Measurements from ENCODE around the gene TMEM198.
A peak's percentile ranks its signal among the peaks of the same experiment; 100 is the strongest.

Gene TMEM198

DNA sequence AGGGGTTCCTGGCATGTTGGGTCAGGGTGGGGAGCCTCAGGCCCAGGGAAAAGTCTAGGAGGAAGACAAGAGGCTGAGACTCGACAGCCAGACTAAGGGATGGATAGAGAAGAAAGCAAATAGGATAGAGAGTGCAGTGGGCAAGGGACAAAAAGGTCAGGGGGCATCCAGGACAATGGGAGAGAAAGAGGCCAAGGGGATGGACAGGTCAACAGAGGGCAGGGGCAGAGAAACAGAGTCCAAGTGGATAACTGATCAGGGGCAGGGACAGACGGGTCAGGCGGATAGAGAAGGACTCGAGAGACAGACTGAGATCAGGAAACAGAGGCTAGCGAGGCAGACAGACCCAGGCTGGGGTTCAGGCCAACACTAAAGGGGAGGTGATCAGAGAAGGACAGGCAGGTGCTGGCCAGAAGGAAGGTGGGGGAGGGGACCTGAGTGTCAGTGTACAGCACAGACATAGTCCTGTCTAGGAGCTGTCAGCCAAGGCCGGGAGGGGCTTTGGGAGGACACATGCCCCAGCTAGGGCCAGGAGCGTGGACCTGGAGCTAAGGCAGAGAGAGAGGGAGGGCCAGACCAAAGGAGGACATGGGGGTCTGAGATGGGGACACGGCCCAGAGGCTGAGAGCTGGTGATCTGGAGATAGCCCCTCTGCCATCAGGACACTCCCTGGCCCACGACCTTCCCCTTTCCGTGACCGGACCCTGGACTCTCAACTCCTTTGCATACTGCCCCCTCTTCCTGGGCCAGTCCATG lies 17.3 kb upstream of the TMEM198 start:
- no peak for DNase-seq

DNA sequence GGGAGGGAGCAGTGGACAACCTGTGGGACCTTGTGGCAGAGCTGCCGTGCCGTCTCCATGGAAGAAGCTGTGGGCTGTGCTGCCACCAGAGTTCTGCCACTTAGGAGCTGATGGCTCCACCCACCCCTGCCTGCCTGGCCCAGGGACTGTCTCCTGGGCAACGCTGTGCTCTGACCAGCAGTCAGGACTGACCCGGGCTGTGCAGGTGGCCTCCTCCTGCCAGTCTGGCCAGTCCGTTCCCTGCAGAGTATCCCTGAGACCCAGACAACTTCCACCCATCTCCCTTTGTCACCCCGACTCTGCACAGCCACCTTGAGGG lies 16.8 kb upstream of the TMEM198 start:
- no peak for DNase-seq

DNA sequence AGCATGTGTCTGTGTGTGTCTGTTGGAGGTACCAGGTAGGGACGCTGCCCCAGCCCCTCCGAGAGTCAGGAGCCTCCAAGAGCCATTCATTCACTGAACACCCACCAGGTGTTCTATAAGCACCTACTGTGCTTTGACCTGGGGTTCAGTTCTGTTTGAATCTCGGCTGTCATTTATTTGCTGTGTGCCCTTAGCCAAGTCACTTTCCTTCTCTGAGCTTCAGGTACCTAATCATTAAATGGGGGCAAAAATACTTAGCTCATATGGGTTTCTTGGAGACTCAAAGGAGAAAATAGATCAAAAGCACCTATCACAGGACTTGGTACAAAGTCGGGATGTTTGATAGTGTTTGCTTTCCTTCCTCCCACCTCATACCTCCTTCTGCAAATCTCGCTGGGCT lies 16.4 kb upstream of the TMEM198 start:
- DNase-seq: no peak

DNA sequence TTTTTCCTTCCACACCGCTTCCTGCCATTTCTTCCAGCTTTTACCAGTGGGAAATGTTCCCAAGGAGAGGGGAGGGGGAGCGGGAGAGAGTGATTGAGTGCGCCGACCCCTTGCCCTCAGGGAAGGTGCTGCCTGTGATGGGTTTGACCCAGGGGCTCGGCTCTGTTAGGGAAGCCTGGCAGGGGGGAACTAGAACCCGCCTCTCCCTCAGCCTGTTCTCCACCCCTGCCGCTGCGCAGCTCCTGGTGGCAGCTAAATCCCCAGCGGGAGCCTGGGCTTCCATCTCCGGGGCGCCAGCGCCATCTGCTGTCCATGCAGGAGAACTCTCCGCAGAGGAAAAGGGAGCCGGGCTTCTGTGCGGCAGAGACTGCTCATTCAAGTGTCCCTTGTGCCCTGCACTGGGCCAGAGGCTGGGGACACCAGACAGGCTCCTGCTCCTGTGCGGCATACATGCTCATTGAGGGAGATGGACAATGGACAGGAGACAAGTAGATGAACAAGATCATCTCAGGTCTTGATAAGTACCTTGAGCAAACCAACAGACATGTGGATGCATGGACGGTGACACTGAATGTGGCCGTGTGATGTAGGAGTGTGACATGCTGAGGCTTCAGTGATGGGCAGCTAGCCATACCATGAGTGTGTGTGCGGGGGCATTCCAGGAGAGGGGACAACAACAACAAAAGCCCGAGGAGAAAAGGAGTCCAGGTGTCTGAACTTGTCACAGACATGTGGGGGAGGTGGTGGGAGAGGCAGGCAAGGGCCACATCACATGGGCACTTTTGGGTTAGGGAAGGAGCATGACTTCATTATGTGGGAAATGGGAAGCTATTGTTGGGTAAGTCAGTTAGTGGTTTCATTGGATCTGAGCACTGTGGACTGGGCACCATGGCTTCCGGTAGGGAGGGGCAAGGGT lies 13.5 kb upstream of the TMEM198 start:
- peak; percentile 79 for DNase-seq

DNA sequence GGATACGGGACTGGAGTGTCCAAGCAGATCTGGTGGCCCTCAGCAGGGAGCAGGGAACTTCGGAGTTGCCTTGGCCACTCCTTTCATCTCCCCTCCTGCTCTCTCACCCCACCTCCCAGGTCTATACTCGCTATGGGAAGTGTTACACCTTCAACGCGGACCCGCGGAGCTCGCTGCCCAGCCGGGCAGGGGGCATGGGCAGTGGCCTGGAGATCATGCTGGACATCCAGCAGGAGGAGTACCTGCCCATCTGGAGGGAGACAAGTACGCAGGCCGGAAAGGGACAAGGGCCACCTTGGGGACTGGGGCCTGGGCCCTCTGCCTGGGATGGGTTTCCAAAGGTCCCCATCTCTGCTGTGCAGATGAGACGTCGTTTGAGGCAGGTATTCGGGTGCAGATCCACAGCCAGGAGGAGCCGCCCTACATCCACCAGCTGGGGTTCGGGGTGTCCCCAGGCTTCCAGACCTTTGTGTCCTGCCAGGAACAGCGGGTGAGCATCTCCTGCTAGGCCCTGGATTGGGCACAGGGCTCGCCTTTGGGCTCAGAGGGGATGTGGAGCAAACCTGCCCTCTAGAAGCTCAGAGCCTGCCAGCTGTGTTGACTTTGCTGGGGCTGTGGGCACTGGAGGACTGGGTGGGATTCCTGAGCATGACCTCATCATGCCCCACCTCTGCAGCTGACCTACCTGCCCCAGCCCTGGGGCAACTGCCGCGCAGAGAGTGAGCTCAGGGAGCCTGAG lies 12.0 kb upstream of the TMEM198 start:
- DNase-seq: no peak

DNA sequence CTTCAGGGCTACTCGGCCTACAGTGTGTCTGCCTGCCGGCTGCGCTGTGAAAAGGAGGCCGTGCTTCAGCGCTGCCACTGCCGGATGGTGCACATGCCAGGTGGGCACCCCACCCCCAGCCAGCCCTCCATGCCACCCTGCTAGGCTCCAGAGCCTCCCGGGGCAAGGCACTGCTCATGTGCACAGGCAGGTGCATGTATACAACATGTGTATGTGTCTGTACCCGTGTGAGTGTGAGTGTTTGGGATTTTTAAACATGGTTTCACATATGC lies 11.5 kb upstream of the TMEM198 start:
- DNase-seq: no peak

DNA sequence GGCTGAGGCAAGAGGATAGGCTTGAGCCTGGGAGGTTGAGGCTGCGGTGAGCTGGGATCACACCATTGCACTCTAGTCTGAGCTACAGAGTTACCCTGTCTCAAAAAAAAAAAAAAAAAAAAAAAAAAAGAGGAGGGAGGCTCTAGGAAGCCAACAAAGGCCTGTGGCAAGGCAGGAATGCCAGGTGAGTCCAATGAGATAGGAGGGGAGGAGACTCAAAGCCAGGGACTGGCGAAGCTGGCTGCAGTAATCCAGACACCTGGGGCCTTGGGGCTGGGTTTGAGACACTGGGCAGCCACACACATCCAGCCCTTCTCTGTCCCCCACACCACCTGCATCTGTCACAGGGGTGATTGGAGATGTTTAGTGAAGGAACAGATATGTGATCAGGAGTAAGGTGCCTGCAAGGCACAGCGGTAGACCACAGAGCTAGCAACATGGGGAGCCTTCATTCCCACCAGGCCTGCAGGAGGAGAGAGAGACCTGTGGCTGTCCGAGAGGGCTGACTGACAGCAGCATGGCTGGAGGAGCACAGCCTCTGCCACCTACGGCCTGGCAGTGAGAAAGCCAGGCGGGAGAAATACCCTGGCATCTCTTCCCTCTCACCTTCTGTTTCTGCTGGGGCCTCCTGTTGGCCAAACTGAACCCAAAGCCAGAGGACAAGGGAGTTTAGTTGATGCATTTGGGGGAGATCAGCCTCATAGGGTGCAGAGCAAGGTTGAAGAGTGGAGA lies 9.7 kb upstream of the TMEM198 start:
- no peak for DNase-seq

DNA sequence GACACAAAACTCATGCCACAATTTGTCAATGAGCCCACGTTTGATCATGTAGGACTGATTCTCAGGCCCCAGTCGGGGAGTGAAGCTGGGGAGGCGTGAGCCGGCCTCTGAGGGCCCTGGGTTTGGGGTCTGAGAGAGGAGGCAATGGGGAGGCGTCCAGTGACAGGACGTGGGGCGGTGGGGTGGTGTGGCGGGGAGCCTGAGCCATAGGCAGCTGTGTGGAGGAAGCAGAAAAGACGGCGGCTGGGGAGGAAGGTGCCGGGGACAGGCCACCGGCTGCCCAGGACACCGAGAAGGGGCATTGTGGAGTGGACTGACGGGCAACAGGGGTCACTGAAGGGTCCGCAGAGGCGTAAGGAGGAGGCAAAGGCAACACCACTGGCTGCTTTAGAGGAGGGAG lies 7.4 kb upstream of the TMEM198 start:
- DNase-seq: no peak

DNA sequence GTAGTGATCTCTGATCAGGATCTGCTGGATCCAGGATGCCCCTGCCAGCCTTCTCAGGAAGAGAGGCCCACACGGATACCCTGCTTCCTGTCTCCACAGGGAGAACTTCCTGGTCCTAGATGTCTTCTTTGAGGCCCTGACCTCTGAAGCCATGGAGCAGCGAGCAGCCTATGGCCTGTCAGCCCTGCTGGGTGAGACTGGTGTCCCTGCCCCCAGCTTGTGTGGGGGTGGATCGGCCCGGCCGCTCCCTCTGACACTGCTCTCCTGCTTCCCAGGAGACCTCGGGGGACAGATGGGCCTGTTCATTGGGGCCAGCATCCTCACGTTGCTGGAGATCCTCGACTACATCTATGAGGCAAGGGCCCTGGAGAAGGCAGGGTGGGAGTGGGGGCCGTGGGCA lies 6.9 kb upstream of the TMEM198 start:
- DNase-seq: no peak

DNA sequence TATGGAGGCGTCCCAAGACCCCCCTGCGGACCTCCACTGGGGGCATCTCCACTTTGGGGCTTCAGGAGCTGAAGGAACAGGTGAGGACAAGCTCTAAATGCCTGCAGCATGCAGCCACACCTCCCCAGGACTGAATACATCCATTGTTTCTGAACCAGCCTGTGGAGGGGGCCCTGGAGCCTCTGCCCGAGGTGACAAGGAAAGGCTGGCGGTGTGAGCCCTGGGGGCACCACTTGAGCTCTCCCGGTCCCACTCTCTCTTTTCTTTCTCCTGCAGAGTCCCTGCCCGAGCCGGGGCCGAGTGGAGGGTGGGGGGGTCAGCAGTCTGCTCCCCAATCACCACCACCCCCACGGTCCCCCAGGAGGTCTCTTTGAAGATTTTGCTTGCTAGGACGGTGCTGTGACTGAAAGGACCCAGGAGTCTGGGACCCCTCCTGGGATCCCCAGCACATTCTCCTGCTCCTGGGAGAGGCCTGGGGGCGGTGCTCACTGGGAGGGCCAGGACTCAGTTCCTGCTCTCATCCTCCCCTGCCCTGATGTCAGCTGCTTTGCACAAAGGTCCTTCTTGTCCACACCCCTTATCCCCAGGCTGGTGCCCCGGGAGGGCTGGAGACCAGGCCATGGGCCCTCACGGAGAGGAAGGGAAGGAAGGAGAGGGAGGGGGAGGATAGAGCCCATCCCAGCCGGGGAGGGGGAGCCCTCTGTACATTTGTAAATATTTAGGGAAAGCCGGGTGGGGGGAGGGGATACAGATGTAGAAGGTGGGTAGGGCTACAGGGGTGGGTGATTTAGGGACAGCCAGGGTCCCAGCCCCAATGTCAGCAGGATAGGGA lies 6.0 kb upstream of the TMEM198 start:
- no peak for DNase-seq

DNA sequence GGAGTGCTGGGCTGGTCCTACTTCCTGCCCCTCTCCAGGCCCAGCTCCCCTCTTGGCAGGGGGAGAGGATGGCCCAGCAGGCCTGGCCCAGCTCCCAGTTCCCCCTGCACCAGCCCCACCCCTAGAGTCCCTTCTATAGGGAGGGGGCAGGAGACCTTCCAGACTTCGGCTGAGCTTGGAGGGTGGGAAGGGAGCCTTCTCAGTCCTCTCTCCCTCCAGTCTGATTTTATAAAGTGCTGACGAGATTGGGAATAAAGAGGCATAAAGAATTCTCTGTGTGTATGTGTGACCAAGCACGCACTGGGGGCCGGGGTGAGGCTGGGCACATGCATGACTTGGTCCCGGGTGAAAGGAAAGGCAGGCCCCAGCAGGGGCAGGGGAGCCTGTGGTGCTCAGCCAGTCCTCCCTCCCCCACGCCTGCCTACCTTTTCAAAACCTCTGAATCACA lies 5.3 kb upstream of the TMEM198 start:
- DNase-seq: no peak

DNA sequence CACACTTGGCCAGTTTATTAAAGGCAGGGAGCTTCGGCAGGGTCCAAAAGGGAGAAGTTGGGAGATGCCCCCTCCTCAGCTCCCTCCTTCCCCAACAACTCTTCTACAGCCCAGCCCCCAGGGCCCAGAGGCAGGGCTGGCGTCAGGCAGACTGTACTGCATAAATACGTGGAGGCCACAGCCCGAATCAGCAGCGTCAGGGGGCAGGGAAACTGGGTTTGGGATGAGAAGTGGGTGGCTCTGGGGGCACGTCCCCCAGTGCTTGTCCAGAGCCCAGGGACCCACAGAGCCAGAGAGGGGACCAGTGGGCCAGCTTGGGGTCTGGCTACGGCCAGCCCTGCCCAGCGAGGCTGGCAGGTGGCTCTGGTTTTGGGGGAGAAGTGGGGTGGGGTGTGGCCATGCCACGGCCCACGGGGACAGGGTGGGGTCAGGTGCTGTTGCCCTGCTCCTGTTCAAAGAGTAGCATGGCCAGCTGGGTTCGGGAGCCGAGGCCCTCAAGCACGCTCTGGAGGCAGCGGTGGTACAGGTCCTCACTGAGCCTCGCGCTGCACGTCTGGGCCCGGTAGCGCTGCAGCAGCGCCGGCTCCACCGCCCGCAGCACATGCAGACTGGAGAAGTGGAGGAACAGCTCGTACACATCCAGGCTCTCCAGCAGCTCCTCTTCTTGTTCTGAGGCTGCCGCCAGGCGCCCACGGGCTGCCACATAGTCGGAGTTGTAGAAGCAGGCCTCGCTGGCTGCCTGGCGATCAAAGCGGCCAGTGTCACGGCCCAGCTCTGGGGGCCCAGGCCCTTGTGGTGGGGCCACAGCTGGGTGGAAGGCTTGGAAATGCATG lies 4.7 kb upstream of the TMEM198 start:
- no peak for DNase-seq

DNA sequence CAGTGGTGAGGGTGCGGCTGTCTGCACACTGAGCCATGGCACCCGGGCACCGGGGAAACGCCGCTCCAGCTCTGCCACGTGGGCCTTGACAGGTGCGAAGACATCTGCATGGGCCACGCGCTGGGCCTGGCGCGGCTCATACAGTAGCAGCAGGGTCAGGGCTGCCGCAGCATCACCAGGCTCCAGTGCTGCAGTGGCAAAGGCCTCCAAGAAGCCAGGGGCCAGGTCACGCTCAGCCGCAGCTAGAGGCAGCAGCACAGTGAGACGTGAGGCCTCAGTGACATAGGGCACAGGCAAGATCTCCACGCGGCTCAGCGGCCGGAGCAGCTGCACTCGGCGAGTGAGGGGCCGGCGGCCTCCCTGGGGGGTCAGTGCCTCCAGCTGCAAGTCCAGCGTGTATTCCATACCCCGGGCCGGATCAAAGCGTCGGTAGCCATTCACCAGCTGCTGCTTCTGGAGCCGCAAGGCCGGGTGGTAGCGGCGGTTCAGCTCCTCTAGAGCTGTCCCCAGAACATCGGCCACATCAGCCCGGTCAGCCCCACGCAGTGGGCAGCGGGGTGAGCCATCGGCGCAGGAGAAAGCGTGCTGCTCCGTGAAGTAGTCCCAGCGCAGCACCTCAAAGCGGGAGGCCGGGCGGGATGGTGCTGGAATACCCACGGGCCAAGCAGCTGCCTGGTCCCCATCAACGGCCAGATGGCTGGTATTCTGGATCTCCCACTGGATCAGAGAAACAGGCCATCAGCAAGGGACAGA lies 3.7 kb upstream of the TMEM198 start:
- DNase-seq: no peak

DNA sequence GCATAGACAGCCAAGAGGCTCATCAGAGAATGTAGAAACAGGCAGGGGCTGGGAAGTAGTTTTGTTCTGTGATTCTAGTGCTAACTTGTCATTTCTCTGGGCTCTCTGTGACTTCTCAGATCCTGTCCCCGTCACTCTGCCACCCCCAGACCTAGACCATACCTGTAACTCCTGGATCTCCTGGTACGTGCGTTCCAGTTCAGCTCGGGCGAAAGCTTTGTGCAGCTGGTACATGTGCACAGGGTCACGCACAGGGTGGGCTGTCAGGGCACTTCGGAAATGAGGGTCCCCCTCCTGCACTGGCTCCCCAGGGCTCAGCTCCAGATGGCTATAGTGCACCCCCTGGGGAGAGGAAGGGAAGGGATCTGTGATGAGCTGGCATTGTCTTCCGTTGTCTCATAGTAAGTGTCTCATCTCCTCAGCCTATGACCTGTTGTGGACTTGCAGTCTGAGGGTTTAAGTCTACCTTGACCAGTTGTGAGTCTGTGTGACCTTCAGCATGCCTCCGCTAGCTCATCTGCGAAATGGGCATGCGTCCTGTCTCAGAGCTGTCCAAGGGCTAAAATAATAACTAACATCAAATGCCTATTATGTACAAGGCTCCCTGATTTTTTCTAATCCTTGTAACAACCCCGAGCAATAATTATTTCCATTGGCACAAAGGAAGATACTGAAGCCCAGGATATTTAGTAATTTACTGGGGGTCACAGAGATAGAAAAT lies 2.9 kb upstream of the TMEM198 start:
- DNase-seq: no peak

DNA sequence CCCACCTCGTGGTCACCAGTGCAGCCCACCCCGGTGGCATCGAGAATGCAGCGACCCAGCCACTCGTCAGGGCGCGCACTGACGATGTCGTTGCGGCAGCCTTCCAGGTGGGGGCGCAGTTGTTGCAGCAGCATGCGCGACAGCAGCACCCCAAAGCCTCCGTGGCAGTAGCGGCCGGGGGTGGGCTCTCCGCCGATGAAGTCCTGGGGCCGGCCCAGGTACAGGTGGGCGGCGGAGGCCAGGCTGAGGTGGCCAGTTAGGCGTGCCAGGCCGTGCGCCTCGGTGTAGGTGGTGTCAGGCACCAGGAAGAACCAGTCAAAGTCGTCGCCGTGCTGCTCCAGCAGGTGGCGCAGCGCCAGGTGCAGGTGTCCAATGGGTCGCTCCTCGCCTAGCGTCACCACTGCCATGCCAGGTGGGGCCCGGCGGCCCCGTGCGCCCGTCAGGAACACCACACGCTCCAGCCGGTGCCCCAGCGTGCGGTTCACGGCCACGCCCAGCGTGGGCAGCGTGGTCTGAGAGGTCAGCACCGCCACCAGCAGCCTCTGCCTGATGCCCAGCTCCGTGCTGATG lies 2.1 kb upstream of the TMEM198 start:
- DNase-seq: peak; percentile 86

DNA sequence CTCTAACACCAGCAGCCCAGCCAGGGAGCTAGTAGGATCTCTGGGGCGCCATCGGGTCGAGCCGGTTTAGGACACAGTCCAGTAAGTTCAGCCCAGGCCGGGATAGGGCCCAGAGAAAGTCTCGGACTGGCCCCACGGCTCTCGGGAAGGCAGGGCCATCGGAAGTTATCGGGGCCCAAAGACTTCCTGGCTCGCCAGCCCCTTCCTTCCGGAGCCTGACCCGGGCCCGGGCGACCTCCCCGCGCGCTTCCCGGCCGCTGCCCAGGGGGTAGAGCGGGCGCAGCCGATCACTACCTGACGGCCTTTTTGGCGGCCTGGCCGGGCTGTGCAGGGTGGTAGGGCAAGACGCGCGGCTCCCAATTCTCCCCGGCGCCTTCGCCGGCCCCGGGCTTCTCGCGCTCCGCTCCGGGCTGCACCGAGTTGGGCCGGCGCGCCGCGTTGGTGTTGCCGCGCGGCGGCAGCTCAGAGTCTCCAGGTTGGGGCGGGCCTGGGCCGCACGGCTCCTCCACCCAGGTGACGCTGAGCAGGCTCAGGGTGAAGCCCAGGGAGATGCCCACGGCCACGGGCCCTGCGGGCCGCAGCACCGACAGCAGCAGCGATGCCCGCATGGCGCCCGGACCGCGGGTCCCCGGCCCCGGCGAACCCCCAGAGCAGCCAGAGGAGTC lies 765 bp upstream of the TMEM198 start:
- DNase-seq: no peak

DNA sequence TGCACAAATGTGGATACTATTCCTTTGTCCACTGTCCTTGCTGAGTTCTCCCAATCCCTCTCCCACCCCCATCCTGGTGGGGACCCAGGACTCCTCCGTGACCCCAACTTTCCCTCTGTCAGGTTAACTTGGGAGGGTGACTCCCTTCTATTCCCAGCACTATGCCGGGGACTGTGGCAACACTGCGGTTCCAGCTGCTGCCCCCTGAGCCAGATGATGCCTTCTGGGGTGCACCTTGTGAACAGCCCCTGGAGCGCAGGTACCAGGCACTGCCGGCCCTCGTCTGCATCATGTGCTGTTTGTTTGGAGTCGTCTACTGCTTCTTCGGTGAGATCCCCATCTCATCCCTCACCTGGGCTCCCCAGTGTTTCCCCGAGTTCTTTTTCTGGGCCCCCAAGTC lies 739 bp downstream of the TMEM198 start:
- no peak for DNase-seq

DNA sequence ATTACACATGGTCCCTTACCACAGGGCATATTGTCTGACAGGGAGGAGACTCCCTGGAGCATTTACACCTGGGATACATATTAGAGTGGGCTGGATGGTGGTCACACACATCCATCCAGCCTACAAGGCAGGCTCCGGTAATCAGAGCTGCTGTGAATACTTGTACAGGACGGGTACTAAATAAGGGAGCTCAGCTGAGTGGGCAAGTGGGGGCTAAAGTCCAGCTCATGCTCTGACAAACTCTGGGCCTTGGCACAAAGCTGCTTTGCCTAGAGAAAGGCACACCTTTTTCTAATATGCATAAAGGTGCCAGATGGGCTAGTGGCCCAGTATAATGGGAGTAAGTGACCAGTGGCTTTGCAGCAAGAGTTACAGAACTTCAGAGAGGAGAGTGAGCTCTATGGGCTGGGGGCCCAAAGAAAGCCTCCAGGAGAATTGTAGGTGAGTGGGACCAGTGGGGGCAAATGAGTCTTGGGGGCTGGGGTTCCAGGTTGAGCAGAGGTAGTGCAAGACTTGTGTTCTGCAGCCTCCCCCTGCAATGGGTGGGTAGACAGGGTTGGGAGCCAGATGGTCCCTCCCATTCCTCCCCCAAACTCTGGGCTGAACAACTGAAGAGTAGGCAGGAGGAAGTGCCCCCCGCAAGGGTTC lies 1.6 kb downstream of the TMEM198 start:
- DNase-seq: no peak
